Brain microvascular endothelial cell (primary cell): ENCODE data around the gene FAIM2.

Experiments
- DNase-seq: peaks from one replicate; pipeline ENCODE4 v3.0.0-alpha.2; 2020
- H3K27ac ChIP-seq: fragments of 250-450 bp; sonication (Bioruptor Pico); 2 replicates; pipeline ENCODE4 v1.5.1; 2020; ENCODE audit warnings: mild to moderate bottlenecking, moderate library complexity
- H3K27me3 ChIP-seq: fragments of 250-450 bp; sonication (Bioruptor Pico); replicated peaks from 2 replicates; pipeline ENCODE4 v1.5.1; 2020; ENCODE audit warnings: mild to moderate bottlenecking
- H3K36me3 ChIP-seq: fragments of 250-450 bp; sonication (Bioruptor Pico); replicated peaks from 2 replicates; pipeline ENCODE4 v1.5.1; 2020; ENCODE audit warnings: mild to moderate bottlenecking
- H3K4me3 ChIP-seq: 2 replicates; pipeline ENCODE4 v1.5.1; 2011; ENCODE audit warnings: low read depth, mild to moderate bottlenecking, control low read depth, low read length, moderate library complexity
- in situ Hi-C: cut with HindIII; loops from 2 replicates; pipeline ENCODE4 v1.10.0; 2017; ENCODE audit warnings: low sequenced_read_pairs, low pct_ligation_motif_present
- TF ChIP-seq, protein P1 (sequence below): IDR thresholded peaks from 2 replicates; pipeline ENCODE4 v1.5.1; 2011; ENCODE audit warnings: low read depth, mild to moderate bottlenecking, moderate library complexity, low read length, control low read depth, inconsistent platforms; ENCODE audit errors: missing control alignments

Gene FAIM2

DNA sequence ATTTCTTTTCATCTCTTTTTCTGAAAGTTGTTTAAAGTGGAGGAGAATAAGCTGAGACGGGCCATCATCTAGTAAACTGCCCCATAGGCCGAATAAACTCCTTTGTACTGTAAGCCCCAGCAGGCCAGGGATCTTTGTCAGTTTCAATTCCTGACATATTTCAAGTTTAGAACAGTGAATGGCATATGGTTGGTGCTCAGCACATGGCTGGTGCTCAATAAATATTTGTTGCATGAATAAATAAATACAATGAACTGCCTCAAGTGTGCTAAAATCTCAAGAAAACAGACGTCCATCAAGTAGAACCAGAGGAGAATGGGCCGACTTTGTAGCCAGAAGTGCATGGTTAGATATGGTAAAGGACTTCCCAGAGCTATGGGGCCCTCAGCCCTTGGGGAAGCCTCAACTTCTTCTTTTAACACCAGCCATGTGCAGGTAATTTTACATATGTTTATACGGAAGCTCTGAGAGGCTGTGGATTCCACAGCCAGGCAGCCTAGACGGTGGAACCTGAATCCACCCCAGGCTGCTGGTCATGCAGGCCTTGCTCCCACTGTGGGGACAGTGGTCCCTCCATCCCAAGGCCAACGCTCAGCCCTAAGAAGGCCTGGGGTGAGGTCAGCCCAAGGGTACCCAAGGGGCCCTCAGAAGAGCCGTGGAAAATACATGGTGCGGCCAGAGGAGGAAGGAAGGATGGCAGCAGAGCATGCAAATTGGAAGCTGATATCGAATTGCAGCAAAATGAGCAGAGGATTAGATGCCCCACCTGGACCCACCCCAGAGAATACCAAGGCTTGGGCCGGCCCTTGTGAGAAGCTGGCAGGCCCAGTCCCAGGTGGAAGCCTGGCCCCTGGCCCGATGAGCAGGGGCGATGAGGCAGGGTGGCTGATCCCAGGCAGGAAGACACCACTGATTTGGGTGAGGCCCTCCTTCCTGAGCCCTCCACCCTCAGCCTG lies 38.1 kb upstream of the FAIM2 start:
- no peak overlapping the region for H3K27ac ChIP-seq
- H3K4me3 ChIP-seq: no peak overlapping the region
- no peaks in the 10 kb centered on the region for H3K27me3 ChIP-seq
- TF ChIP-seq, protein P1, sequence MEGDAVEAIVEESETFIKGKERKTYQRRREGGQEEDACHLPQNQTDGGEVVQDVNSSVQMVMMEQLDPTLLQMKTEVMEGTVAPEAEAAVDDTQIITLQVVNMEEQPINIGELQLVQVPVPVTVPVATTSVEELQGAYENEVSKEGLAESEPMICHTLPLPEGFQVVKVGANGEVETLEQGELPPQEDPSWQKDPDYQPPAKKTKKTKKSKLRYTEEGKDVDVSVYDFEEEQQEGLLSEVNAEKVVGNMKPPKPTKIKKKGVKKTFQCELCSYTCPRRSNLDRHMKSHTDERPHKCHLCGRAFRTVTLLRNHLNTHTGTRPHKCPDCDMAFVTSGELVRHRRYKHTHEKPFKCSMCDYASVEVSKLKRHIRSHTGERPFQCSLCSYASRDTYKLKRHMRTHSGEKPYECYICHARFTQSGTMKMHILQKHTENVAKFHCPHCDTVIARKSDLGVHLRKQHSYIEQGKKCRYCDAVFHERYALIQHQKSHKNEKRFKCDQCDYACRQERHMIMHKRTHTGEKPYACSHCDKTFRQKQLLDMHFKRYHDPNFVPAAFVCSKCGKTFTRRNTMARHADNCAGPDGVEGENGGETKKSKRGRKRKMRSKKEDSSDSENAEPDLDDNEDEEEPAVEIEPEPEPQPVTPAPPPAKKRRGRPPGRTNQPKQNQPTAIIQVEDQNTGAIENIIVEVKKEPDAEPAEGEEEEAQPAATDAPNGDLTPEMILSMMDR: no peak
- no peak for DNase-seq
- no peaks in the 10 kb centered on the region for H3K36me3 ChIP-seq
- in situ Hi-C loops: no loop called here

DNA sequence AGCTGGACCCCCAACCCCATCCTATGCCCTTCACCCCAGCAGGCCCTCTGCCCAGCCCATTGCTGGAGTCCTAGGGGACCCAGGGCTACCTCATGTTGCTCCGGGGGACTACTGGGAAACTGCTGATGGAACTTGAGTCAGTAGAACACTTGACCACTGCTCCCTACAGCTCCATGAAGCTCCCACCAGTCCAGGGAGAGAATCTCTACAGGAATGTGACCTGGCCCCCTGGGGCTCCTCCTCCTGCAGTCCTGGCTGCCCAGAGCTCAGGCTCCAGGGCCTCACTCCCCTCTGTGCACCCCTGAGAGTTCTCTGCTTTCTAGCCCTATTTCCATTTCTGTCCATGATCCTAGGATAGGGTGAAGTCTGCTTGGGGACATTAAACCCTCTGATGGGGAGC lies 36.0 kb upstream of the FAIM2 start:
- in situ Hi-C loops: no loop called here
- H3K27me3 ChIP-seq: no peaks in the 10 kb centered on the region
- no peaks in the 10 kb centered on the region for H3K36me3 ChIP-seq
- TF ChIP-seq, protein P1: no peak
- H3K27ac ChIP-seq: no peak overlapping the region
- H3K4me3 ChIP-seq: no peak overlapping the region
- DNase-seq: no peak

DNA sequence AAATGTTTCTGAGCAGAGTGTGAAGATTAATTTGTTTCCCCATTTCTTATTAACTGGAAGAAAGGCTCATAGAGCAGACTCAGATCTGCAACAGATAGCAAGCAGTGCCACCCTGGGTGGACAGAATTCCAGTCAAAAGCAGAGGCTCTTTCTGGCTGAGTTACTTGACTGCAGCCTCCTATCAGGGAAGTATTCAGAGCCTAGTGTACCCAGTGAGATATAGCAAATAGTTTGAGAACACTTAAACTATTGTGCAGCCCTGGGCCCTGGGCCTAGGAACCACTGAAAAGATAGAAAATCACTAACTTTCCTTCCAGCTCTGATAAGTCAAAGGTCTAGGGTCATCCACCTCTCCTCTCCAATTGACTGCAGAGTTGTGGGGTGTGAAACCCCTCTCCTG lies 35.6 kb upstream of the FAIM2 start:
- TF ChIP-seq, protein P1: no peak
- Histone ChIP-seq H3K36me3 (no peaks in the 10 kb centered on the region), H3K4me3 (no peak overlapping the region), H3K27me3 (no peaks in the 10 kb centered on the region), H3K27ac (no peak overlapping the region)
- in situ Hi-C loops: no loop called here
- no peak for DNase-seq

DNA sequence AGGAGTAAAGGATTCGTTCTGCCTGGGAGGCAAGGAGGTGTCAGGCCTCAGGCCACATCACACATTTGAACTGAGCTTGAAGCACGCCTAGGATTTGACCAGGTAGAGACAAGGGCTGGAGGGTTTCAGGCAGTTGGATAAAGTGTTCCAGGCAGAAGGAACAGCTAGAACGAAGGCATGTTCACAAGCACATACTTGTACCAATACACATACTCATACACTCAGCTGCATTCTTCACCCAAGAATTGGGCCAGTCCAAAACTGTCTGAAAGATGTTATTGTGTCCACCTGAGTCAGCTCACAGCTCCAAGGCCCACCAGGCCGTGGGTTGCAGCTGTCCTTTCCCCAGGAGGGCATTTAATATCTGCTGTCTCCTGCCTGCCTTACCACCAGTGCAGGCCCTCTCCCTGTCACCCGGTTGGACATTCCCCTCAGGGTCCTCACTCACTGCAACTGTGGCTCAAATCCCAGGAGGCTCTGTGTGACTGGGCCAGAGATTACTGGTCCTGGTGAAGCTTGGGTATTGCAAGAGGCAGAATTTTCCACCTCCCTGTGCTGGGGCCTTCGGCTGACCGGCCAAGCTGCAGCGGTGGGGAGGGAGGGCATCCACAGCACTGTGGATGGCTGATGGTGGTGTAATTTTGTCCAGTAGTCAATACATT lies 34.1 kb upstream of the FAIM2 start:
- TF ChIP-seq, protein P1: no peak
- in situ Hi-C loops: no loop called here
- H3K27me3 ChIP-seq: no peaks in the 10 kb centered on the region
- H3K27ac ChIP-seq: no peak overlapping the region
- H3K36me3 ChIP-seq: no peaks in the 10 kb centered on the region
- no peak overlapping the region for H3K4me3 ChIP-seq
- no peak for DNase-seq

DNA sequence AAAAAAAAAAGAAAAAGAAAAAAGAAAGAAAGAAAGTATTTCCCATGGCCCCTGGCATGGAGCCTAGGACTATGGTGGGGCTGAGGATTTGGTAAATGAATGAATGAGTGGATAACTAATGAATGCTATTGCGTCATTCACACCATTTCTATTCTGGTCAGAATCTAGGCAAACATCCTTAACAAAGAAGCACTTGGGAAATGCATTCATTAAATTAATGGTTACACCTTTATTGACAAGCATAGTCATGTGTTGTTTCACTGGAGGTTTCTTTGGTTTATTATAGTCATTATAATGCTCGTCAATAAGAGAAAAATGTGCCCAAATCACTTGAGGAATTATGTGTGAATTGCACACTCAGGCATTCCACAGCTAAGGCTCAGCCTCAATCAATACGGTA lies 33.2 kb upstream of the FAIM2 start:
- TF ChIP-seq, protein P1: no peak
- DNase-seq: no peak
- in situ Hi-C loops: no loop called here
- Histone ChIP-seq H3K36me3 (no peaks in the 10 kb centered on the region), H3K4me3 (no peak overlapping the region), H3K27me3 (no peaks in the 10 kb centered on the region), H3K27ac (no peak overlapping the region)
